Measurements from ENCODE around the gene ZNF846.
A peak's percentile ranks its signal among the peaks of the same experiment; 100 is the strongest.
"Not testable (repeated sequence)": the region's sequence is repeated elsewhere in the genome, so short reads cannot be mapped to it uniquely, and the experiment has no call there.

Gene ZNF846

GRCh38 chr19:9784163-9784496 lies 15.6 kb upstream of the ZNF846 start:
- DNase-seq (ENCODE audit: low read depth) = not testable (repeated sequence)

- DNase-seq (ENCODE audit: low read depth) = peak; percentile 30
These were observed 13.8 kb upstream of the ZNF846 start for GRCh38 chr19:9782338-9782737.

GRCh38 chr19:9757544-9758501 lies 10.7 kb downstream of the ZNF846 start:
- peak; percentile 17 for DNase-seq (ENCODE audit: low read depth)

- no peak for DNase-seq (ENCODE audit: low read depth)
These were observed 15.7 kb downstream of the ZNF846 start for GRCh38 chr19:9752701-9753443.

GRCh38 chr19:9751446-9751845 lies 17.1 kb downstream of the ZNF846 start:
- DNase-seq (ENCODE audit: low read depth) = no peak

- DNase-seq (ENCODE audit: low read depth) = no peak
These were observed 26.9 kb downstream of the ZNF846 start for GRCh38 chr19:9741476-9742171.

GRCh38 chr19:9735986-9736385 lies 32.6 kb downstream of the ZNF846 start:
- DNase-seq (ENCODE audit: low read depth) = no peak

GRCh38 chr19:9730056-9730455 lies 38.5 kb downstream of the ZNF846 start:
- not testable (repeated sequence) for DNase-seq (ENCODE audit: low read depth)

GRCh38 chr19:9729162-9729561 lies 39.4 kb downstream of the ZNF846 start:
- no peak for DNase-seq (ENCODE audit: low read depth)

- DNase-seq (ENCODE audit: low read depth) = no peak
These were observed 40.9 kb downstream of the ZNF846 start for GRCh38 chr19:9727644-9728043.

- DNase-seq (ENCODE audit: low read depth) = not testable (repeated sequence)
These were observed 42.9 kb downstream of the ZNF846 start for GRCh38 chr19:9725508-9726201.

- DNase-seq (ENCODE audit: low read depth) = no peak
These were observed 44.4 kb downstream of the ZNF846 start for GRCh38 chr19:9724157-9724556.

GRCh38 chr19:9721861-9722260 lies 46.7 kb downstream of the ZNF846 start:
- no peak for DNase-seq (ENCODE audit: low read depth)

- DNase-seq (ENCODE audit: low read depth) = no peak
These were observed 48.0 kb downstream of the ZNF846 start for GRCh38 chr19:9720541-9720940.

- DNase-seq (ENCODE audit: low read depth) = no peak
These were observed 56.7 kb downstream of the ZNF846 start for GRCh38 chr19:9711815-9712214.

- DNase-seq (ENCODE audit: low read depth) = no peak
These were observed 59.2 kb downstream of the ZNF846 start for GRCh38 chr19:9709305-9709704.

GRCh38 chr19:9705836-9706235 lies 62.7 kb downstream of the ZNF846 start:
- DNase-seq (ENCODE audit: low read depth) = no peak

- no peak for DNase-seq (ENCODE audit: low read depth)
These were observed 66.4 kb downstream of the ZNF846 start for GRCh38 chr19:9702186-9702585.

Measured in EH (cell line).